CD14-positive monocyte (primary cell): ENCODE results near the gene NCOA7. TPM values are rescaled to one million over a fixed set of nuclear protein-coding genes. Genes with fewer than 3 reads are reported as not detected.
"Not testable (repeated sequence)": the region's sequence is repeated elsewhere in the genome, so short reads cannot be mapped to it uniquely, and the experiment has no call there.

Source experiments
- DNase-seq, 3 donors: peaks; one replicate each; pipeline ENCODE4 v3.0.0-alpha.2; 2011 to 2022
- H2AFZ ChIP-seq: 2 replicates; pipeline ENCODE4 v1.6.0; 2012; ENCODE audit warnings: mild to moderate bottlenecking, low read depth, low read length, inconsistent platforms; ENCODE audit not compliant: insufficient read depth, poor library complexity, severe bottlenecking
- H3K27ac ChIP-seq, 2 donors: 1 replicate in 1 of 2; 2 replicates in 1 of 2; pipeline ENCODE4 v1.5.1; 2012 to 2013; ENCODE audit warnings: low read length in 2 of 2, control low read depth in 1 of 2, inconsistent platforms in 1 of 2, low read depth in 1 of 2, mild to moderate bottlenecking in 1 of 2
- H3K27me3 ChIP-seq, 2 donors: one replicate each; pipeline versions ENCODE4 v1.6.0 to v1.6.1; 2011 to 2013; ENCODE audit warnings: low read length in 2 of 2; ENCODE audit not compliant: control insufficient read depth in 2 of 2, insufficient read depth in 2 of 2
- H3K36me3 ChIP-seq, 2 donors: replicated peaks in 1 of 2; 1 replicate in 1 of 2; 2 replicates in 1 of 2; pipeline versions ENCODE4 v1.5.1 to v1.6.1; 2012 to 2013; ENCODE audit warnings: low read length in 2 of 2, control low read depth in 1 of 2, inconsistent platforms in 1 of 2, mild to moderate bottlenecking in 1 of 2; ENCODE audit not compliant: insufficient read depth in 2 of 2, control insufficient read depth in 1 of 2
- H3K4me1 ChIP-seq, 2 donors: 1 replicate in 1 of 2; 2 replicates in 1 of 2; pipeline versions ENCODE4 v1.5.1 to v1.6.1; 2012 to 2013; ENCODE audit warnings: low read length in 2 of 2, control low read depth in 1 of 2, inconsistent platforms in 1 of 2, mild to moderate bottlenecking in 1 of 2, moderate library complexity in 1 of 2; ENCODE audit not compliant: insufficient read depth in 2 of 2, control insufficient read depth in 1 of 2
- H3K4me2 ChIP-seq: replicated peaks from 2 replicates; pipeline ENCODE3; 2012; ENCODE audit warnings: low read length, moderate library complexity, mild to moderate bottlenecking; ENCODE audit not compliant: poor library complexity, severe bottlenecking; ENCODE audit errors: extremely low read depth
- H3K4me3 ChIP-seq, 3 experiments: fragments of 200-600 bp in 1 of 3; sonication (generic) in 1 of 3; replicated peaks in 1 of 3; 1 replicate in 2 of 3; 2 replicates in 1 of 3; pipeline ENCODE4 v1.5.1; 2011 to 2013; ENCODE audit warnings: low read length in 3 of 3, mild to moderate bottlenecking in 3 of 3, control low read depth in 2 of 3, low read depth in 2 of 3, inconsistent platforms in 1 of 3, moderate library complexity in 1 of 3
- H3K79me2 ChIP-seq: 2 replicates; pipeline ENCODE4 v1.6.0; 2012; ENCODE audit warnings: mild to moderate bottlenecking, control low read depth, inconsistent platforms, low read length, moderate library complexity; ENCODE audit not compliant: insufficient read depth
- H3K9ac ChIP-seq: 2 replicates; pipeline ENCODE4 v1.6.0; 2017; ENCODE audit warnings: low read length, mild to moderate bottlenecking; ENCODE audit not compliant: insufficient read depth, poor library complexity, severe bottlenecking
- H3K9me3 ChIP-seq, 2 donors: replicated peaks in 1 of 2; 1 replicate in 1 of 2; 2 replicates in 1 of 2; pipeline versions ENCODE4 v1.5.1 to v1.6.1; 2012 to 2013; ENCODE audit warnings: low read length in 2 of 2, control low read depth in 1 of 2; ENCODE audit not compliant: control insufficient read depth in 1 of 2, insufficient read depth in 1 of 2
- H4K20me1 ChIP-seq: 2 replicates; pipeline ENCODE4 v1.6.0; 2012; ENCODE audit warnings: mild to moderate bottlenecking, low read length, control low read depth, moderate library complexity; ENCODE audit not compliant: insufficient read depth
- H3K27ac Mint-ChIP-seq, 7 donors: one replicate each; pipeline ENCODE4 v1.8.0; 2020; ENCODE audit warnings: mild to moderate bottlenecking in 7 of 7, mixed read lengths in 7 of 7, moderate library complexity in 6 of 7, inconsistent platforms in 2 of 7
- H3K27me3 Mint-ChIP-seq, 3 donors: one replicate each; pipeline ENCODE4 v1.8.0; 2021 to 2022; ENCODE audit warnings: low read depth in 3 of 3, mild to moderate bottlenecking in 3 of 3, mixed read lengths in 3 of 3, moderate library complexity in 3 of 3, inconsistent platforms in 1 of 3
- H3K36me3 Mint-ChIP-seq, 2 donors: one replicate each; pipeline ENCODE4 v1.8.0; 2020; ENCODE audit warnings: mixed read lengths in 2 of 2, inconsistent platforms in 1 of 2, mild to moderate bottlenecking in 1 of 2
- H3K4me1 Mint-ChIP-seq: one replicate; pipeline ENCODE4 v1.8.0; 2020; ENCODE audit warnings: mild to moderate bottlenecking, mixed read lengths
- H3K4me3 Mint-ChIP-seq, 2 donors: one replicate each; pipeline ENCODE4 v1.8.0; 2020; ENCODE audit warnings: mild to moderate bottlenecking in 2 of 2, mixed read lengths in 2 of 2, moderate library complexity in 1 of 2
- H3K9me3 Mint-ChIP-seq, 7 donors: one replicate each; pipeline ENCODE4 v1.8.0; 2020 to 2022; ENCODE audit warnings: mixed read lengths in 7 of 7, mild to moderate bottlenecking in 6 of 7, moderate library complexity in 6 of 7, inconsistent platforms in 2 of 7
- CTCF ChIP-seq: fragments of 200-600 bp; IDR thresholded peaks from one replicate; pipeline ENCODE4 v1.8.0; 2022; ENCODE audit warnings: antibody characterized with exemption, mild to moderate bottlenecking
- WGBS: methylation state at CpG from one replicate; pipeline ENCODE4 v1.1.5; 2013; ENCODE audit warnings: missing lambda C conversion rate; ENCODE audit not compliant: insufficient coverage; 5-methylcytosine and 5-hydroxymethylcytosine counted together
- intact Hi-C, 2 donors: fragments of 100-400 bp; cut with micrococcal nuclease; formaldehyde crosslinking; loops; one replicate each; pipeline versions ENCODE4 v1.15.0 to v1.15.1; 2023
- polyA plus RNA-seq, 3 donors: library from polyadenylated mRNA; depleted of rRNA in 1 of 3; unstranded in 2 of 3; stranded (reverse) in 1 of 3; fragments of 300-500 nt in 2 of 3; fragments of >200 nt in 1 of 3; fragmentation: Illumina TruSeq in 2 of 3; gene quantifications; 1 replicate in 2 of 3; 2 replicates in 1 of 3; pipeline ENCODE4 v1.2.3, GENCODE V29; 2012 to 2021

NCOA7 gene
- polyA plus RNA-seq, 3 donors: 8.3 to 21.9 (median 11.2) TPM

- H3K36me3 ChIP-seq: peaks cover 43 to 83% of the 10 kb centered on the region in 2 donors
- peaks cover 42 to 62% of the 10 kb centered on the region in 2 donors for H3K36me3 Mint-ChIP-seq
Measured at GRCh38 chr6:125970760-125971159, 180.0 kb downstream of the NCOA7 start.

GRCh38 chr6:125972478-125972877 lies 181.7 kb downstream of the NCOA7 start:
- H3K4me1 Mint-ChIP-seq, H3K27me3 Mint-ChIP-seq, H3K4me1 ChIP-seq, H2AFZ ChIP-seq, H3K9ac ChIP-seq, H3K4me3 Mint-ChIP-seq, H3K9me3 ChIP-seq, H3K4me2 ChIP-seq, H3K9me3 Mint-ChIP-seq, DNase-seq, H3K27ac ChIP-seq, H3K4me3 ChIP-seq, intact Hi-C loops, H3K27me3 ChIP-seq: not testable (repeated sequence)
- no CpG with 5 or more reads among the region's 1 CpG for WGBS
- H4K20me1 ChIP-seq: peaks cover 43% of the 10 kb centered on the region
- H3K27ac Mint-ChIP-seq: peak overlapping the region in 1 of 7 donors; percentile 12
- H3K79me2 ChIP-seq: peaks cover 35% of the 10 kb centered on the region
- peaks cover 42 to 80% of the 10 kb centered on the region in 2 donors for H3K36me3 ChIP-seq
- H3K36me3 Mint-ChIP-seq: peaks cover 43 to 67% of the 10 kb centered on the region in 2 donors

More at GRCh38 chr6:125970760-125971159, 180.0 kb downstream of the NCOA7 start:
- Histone ChIP-seq H3K27me3 (no peaks in the 10 kb centered on the region), H3K9me3 (no peaks in the 10 kb centered on the region), H3K4me3 (no peak overlapping the region), H4K20me1 (peaks cover 57% of the 10 kb centered on the region), H3K4me2 (no peak overlapping the region), H3K9ac (no peak overlapping the region), H3K27ac (no peak overlapping the region), H2AFZ (no peak overlapping the region), H3K79me2 (peaks cover 46% of the 10 kb centered on the region), H3K4me1 (no peaks in the 10 kb centered on the region)
- no peak overlapping the region for H3K4me3 Mint-ChIP-seq
- TF ChIP-seq CTCF: no peak
- WGBS: no CpG with 5 or more reads among the region's 2 CpGs
- DNase-seq: no peak
- H3K4me1 Mint-ChIP-seq: peaks cover 5% of the 10 kb centered on the region
- no peaks in the 10 kb centered on the region for H3K27me3 Mint-ChIP-seq
- H3K9me3 Mint-ChIP-seq: no peaks in the 10 kb centered on the region
- intact Hi-C loops: no loop called here
- peak overlapping the region in 1 of 7 donors; percentile 37 for H3K27ac Mint-ChIP-seq
